NCI-H146 treated with DMSO at 0.1 percent for 48 hours (cell line): ENCODE data around the gene POLR2H.
"Not testable (repeated sequence)": the region's sequence is repeated elsewhere in the genome, so short reads cannot be mapped to it uniquely, and the experiment has no call there.

Source experiments
- DNase-seq: peaks from one replicate; lab custom pipeline; 2025; ENCODE audit not compliant: unreplicated experiment; lab: John Stamatoyannopoulos, UW

The POLR2H gene

GRCh38 chr3:184335661-184336546, 25.6 kb upstream of the POLR2H start:
- peak; percentile 52 for DNase-seq

GRCh38 chr3:184336547-184337398, 24.7 kb upstream of the POLR2H start:
- DNase-seq: peak; percentile 66

GRCh38 chr3:184337399-184337714, 24.2 kb upstream of the POLR2H start, which contains the start of gene FAM131A:
Gene FAM131A (plus strand): TSS chr3:184337600. CDS start chr3:184337631, 31 bp downstream.
- DNase-seq: no peak

- DNase-seq: no peak
These were observed 23.5 kb upstream of the POLR2H start for GRCh38 chr3:184337981-184338380.

- peak; percentile 97 for DNase-seq
These were observed 23.0 kb upstream of the POLR2H start for GRCh38 chr3:184338511-184338945.

GRCh38 chr3:184339001-184339400, 22.5 kb upstream of the POLR2H start:
- peak; percentile 71 for DNase-seq

GRCh38 chr3:184339451-184340135, 21.9 kb upstream of the POLR2H start:
- DNase-seq: not testable (repeated sequence)

- DNase-seq: no peak
These were observed 19.6 kb upstream of the POLR2H start for GRCh38 chr3:184341925-184342324.

- no peak for DNase-seq
These were observed 18.2 kb upstream of the POLR2H start for GRCh38 chr3:184343200-184343876.

GRCh38 chr3:184344579-184345316, 16.8 kb upstream of the POLR2H start:
- DNase-seq: no peak

- peak; percentile 54 for DNase-seq
These were observed 16.0 kb upstream of the POLR2H start for GRCh38 chr3:184345317-184346144.

GRCh38 chr3:184346480-184347190, 14.9 kb upstream of the POLR2H start:
- DNase-seq: no peak

GRCh38 chr3:184347321-184348056, 14.0 kb upstream of the POLR2H start:
- DNase-seq: no peak

- no peak for DNase-seq
These were observed 13.5 kb upstream of the POLR2H start for GRCh38 chr3:184348057-184348382.

GRCh38 chr3:184349563-184350470, 11.7 kb upstream of the POLR2H start:
- DNase-seq: no peak

GRCh38 chr3:184350618-184351017, 10.9 kb upstream of the POLR2H start:
- DNase-seq: no peak
